Pulmonary artery endothelial cell (primary cell): Measurements from ENCODE around the gene C19orf38. TPM values are rescaled to one million over a fixed set of nuclear protein-coding genes. Genes with fewer than 3 reads are reported as not detected.
A peak's percentile ranks its signal among the peaks of the same experiment; 100 is the strongest.
"Not testable (repeated sequence)": the region's sequence is repeated elsewhere in the genome, so short reads cannot be mapped to it uniquely, and the experiment has no call there.

Experiments used
- DNase-seq: peaks from one replicate; pipeline ENCODE4 v3.0.0-alpha.2; 2011; ENCODE audit warnings: low read depth, low spot score
- total RNA-seq: library from RNA; depleted of rRNA; stranded (reverse); fragments of >200 nt; gene quantifications from 2 replicates; pipeline ENCODE4 v1.2.3, GENCODE V29; 2014

C19orf38 gene
- total RNA-seq, 1 donor from 2014 or later = not detected

DNA sequence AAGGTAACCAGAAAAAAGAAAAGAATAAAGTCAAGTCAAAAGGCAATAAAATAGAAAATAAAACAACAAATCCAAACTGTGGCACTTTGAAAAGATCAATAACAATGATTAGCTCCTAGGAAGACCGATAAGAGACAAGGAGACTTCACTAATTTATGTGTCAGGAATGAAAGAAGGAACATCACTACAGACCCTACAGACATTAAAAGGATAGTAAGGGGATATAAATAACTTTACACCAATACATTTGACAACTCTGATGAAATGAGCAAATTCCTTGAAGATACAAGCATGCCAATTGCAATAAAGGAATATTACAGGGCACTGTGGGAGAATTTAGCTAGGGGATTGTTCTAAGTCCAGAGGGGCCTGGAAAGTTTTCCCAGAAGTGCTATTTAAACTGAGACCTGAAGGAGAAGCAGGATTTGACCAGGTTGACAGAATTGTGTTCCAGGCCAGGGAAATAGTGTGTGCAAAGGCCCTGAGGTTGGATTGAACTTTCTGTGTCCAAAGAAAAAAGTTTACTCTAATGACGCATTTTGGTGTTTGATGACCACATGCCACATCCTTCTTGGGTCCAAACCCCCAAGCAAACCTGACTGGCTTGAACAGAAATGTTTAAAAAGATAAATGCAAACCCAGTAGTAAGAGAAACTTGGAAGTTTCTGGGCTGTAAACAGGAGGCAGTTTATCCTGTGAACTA lies 1.6 kb upstream of the C19orf38 start:
- no peak for DNase-seq

DNA sequence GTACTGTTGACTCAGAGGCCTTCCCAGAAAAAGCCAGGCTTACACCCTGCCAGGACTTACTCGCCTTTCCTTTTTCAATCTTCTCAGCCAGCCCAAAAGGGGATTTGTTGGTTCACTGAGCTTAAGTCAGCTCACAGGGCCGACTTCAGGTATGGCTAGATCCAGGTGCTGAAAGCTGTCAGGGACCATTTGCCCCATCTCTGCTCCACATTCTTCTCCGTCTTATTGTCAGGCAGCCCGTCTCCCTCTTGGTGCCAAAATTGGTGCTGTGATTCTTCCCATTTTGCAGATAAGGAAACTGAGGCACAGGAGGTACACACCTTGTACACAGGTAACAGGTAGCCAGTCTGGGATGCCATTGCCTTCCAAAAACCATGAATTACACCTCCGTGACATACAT lies 2.4 kb downstream of the C19orf38 start:
- DNase-seq = no peak

DNA sequence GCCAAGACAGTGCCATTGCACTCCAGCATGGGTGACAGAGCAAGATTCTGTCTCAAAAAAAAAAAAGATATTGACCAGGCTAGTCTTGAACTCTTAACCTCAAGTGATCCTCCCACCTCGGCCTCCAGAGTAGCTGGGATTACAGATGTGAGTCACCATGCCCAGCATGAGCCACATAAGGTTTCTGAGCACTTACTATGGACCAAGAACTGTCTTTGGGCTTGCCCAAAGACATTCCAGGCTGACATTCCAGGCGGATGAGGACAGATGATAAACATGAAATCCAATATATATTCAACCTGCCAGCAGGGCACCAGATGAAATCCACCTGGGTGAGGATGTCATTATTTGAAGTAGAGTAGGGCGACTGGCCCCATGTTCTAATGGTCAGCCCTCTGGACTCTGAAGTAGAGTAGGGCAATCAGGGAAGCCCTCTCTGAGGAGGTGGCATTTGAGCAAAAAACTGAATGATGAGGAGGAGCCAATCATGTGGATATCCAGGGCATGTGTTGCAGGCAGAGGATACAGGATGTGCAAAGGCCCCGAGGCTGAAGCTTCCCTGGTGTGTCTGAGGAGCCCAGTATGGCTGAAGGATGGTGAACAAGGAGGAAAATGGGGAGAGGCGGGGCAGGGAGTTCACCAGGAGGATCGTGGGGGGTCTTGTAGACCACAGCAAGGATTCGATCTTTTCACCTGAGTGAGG lies 4.0 kb downstream of the C19orf38 start:
- no peak for DNase-seq

DNA sequence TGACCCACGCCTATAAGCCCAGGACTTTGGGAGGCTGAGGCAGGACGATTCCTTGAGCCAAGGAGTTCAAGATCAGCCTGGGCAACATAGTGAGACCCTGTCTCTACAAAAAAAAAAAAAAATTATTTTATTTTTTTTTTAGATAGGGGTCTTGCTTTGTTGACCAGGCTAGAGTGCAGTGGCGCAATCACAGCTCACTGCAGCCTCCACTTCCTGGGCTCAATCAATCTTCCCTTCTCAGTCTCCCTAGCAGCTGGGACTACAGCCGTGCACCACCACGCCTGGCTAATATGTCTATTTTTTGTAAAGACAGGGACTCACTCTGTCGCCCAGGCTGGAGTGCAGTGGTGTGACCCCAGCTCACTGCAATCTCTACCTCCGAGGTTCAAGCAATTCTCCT lies 4.7 kb downstream of the C19orf38 start:
- no peak for DNase-seq

DNA sequence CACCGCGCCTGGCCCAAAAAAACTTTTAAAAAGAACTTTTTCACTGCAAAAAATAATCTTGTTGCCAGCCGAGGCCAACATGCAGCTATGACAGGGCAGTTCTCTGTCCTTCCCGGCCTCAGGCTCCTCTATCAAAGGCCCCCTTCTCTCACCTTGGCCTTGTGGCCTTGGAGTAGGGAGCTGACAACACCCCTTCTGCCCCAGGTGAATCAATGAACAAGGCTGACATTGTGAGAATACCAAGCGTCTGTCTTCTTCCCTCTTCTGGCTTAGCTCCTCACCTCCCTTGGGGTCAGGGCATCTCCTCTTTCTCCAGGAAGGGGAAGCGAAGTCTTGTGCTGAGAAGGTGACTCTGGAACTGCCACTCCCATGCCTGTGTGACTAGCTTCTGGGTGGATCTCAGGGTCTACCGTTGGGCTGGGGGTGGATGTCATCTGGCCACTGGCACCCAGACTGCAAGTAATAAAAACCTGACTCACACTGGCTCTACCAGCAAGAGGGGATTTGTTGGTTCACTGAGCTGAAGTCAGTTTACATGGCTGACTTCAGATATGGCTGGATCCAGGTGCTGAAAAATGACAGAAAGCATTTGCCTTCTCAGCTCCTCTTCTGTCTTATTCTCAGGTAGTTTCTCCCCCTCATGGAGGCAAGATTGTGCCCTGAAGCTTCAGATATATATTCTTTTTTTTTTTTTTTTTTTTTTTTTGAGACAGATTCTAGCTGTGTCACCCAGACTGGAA lies 6.3 kb downstream of the C19orf38 start:
- no peak for DNase-seq

DNA sequence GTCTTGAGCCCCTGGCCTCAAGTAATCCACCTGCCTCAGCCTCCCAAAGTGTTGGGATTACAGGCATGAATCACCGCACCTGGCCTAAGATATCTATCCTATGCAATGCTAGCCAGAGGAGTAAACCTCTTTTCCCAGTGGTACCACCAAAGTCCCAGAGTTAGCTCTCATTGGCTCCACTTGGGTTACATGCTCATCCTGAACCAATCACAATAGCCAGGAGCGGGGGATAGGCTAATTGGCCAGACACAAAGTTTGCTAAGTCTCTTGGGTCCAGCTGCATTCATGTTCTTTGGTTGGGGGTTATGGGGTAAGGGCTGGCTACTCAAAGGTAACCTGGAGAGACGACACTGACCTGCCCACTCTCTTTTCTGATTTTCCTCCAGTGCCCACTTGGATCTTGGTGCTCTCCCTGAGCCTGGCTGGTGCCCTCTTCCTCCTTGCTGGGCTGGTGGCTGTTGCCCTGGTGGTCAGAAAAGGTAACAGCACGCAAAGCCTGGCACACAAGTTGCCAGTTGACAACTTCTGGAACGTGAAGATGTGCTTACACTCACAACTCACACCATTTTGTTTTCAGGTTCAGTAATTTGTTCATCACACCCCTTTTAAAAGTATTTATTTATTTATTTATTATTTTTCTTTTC lies 7.8 kb downstream of the C19orf38 start:
- no peak for DNase-seq

DNA sequence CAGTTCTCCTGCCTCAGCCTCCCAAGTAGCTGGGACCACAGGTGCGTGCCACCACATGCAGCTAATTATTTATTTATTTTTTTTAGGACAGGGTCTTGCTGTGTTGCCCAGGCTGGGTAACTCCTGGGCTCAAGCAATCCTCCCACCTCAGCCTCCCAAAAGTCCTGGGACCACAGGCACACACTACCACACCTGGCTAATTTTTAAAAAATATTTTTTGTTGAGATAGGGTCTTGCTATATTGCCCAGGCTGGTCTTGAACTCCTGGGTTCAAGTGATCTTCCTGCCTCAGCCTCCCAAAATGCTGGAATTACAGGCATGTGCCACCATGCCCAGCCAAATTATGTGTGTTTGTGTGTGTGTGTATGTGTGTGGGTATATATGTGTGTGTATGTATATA lies 8.7 kb downstream of the C19orf38 start:
- DNase-seq = not testable (repeated sequence)

DNA sequence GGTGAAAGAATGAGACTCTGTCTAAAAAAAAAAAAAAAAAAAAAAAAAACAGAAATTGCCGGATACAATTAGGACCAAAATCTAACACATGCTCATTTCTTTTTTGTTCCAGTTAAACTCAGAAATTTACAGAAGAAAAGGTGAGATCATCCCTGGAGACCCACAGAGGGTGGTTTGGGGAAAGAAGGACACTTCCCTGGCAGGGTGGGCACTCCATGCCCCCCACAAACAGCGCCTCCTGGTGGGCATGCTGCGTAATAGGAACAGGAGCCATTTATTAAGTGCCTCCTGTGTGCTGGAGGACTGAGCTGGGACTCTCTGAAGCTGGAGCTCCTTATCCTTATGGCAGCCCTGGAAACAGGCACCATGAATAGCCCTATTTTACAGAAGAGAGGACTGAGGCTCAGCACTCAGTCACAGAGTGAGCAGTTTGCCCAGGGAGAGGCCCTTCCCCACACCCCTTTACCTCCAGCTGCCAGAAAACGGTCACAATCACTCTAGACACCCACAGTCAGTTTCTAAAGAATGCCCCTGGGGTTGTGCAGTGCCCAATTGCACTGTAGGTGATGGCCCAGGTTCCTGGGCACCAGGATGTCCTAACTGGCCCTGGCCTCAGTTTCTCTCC lies 10.1 kb downstream of the C19orf38 start:
- DNase-seq = no peak

DNA sequence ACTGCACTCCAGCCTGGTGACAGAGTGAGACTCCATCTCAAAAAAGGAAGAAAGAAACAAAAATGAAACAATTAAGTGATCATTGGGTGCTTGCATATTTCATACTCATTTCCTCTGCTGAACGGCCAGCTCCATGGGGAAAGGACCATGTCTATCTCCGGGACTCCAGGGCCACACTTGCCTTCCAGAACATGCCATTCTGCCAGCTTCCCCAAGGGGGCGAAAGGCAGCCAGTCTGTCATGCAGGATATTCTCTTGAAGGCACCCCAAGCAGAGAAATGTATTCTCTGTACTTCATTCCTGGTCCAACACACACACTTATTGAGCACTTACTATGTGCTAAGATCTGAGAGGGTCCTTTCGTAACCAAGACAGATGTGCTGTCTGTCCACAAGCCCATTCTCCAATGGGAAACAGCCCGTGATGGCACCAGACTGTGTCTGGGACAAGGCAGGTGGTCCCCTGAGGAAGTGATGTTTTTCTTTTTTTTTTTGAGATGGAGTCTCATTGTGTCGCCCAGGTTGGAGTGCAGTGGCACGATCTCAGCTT lies 13.0 kb downstream of the C19orf38 start:
- no peak for DNase-seq

DNA sequence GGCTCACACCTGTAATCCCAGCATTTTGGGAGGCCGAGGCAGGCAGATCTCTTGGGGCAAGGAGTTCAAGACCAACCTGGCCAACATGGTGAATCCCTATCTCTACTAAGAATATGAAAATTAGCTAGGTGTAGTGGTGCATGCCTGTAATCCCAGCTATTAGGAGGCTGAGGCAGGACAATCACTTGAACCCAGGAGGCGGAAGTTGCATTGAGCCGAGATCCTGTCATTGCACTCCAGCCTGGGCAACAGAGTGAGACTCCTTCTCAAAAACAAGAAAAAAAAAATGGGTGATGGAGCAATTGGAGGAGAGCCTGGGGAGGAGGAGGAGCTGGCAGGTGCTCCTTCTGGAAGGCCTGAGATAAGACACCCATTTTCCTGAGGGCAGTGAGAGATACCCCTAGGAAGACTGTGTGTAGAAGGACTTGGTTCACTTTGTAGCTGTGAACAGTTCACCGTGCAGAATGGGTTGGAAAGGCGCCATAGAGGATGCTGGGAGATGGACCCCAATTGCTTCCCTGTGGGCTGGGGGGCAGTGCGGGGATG lies 14.4 kb downstream of the C19orf38 start:
- DNase-seq = no peak

DNA sequence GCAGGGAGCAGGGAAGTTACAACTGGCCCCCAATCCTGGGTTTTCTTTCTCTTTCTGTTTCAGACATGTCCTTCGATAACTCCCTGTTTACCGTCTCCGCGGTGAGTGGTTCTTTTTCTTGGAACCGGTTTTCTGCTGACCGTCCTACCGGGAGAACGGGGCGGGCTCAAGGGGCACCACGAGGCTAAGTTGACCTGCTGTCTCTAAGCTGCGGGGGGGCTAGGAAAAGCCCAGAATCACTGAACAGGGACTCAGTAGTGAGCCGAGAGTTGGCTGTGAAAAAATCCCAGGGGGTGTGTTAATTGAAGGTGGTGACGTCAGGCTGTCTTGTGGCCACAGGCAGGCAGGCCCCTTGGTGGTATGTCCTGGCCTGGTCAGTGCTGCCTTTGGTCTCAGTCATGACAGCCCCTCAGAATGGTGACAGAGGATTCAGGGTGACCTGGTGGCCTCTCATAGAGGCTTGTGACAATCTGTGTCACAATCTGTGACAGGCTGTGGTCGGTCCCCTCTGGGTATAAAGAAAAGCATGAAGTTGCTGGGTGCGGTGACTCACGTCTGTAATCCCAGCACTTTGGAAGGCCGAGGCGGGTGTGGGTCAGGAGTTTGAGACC lies 15.0 kb downstream of the C19orf38 start:
- DNase-seq = no peak

DNA sequence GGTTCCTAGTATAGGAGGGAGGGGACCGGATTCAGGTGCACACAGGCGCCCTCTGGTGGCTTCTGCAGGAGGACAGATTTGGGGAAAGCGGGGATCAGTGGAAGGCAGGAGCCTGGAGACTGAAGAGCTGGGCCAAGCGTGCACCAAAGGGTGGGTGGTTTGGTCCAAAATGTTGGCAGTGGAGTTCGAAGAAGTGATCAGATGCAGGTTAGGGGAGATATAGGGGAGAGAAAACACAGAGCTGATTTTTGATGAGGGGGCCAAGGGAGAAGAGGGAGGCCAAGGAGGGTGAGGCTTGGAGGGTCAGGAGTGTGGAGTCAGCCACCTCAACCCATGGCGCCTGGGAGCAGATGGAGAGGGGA lies 16.3 kb downstream of the C19orf38 start:
- no peak for DNase-seq

DNA sequence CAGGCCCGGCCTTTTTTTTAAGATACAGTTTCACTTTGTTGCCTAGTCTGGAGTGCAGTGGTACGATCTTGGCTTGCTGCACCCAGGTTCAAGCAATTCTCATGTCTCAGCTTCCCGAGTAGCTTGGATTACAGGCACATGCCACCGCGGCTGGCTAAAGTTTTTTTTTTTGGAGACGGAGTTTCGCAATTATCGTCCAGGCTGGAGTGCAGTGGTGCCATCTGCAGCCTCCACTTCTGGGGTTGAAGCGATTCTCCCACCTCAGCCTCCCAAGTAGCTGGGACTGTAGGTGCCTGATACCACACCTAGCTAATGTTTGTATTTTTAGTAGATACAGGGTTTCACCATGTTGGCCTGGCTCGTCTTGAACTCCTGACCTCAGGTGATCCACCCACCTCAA lies 18.3 kb downstream of the C19orf38 start:
- no peak for DNase-seq

DNA sequence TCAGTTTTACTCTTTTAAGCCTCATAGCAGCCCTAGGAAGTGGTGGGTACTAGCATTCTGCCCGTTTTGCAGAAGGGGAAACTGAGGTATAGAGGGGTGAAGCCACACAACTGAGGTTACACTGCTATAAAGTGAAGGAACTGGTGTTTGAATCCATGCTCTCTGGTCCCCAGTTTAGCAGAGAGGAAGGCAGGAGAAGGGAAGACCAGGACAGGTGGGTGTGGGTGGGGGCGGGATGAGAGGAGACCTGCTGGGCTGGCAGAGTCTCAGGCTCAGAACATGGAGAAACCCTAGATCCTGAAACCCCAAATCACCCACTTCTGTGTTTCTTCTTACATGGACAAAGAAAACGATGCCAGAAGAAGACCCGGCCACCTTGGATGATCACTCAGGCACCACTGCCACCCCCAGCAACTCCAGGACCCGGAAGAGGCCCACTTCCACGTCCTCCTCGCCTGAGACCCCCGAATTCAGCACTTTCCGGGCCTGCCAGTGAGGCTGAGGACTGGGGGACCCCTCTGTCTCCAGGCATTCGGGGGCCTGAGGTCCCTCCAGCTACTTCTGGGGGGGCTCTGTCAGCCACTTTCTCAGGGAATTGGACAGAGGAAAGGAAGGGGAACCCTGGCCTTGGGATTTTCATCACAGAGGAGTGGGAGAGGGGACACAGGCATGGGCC lies 20.8 kb downstream of the C19orf38 start:
- DNase-seq = no peak

DNA sequence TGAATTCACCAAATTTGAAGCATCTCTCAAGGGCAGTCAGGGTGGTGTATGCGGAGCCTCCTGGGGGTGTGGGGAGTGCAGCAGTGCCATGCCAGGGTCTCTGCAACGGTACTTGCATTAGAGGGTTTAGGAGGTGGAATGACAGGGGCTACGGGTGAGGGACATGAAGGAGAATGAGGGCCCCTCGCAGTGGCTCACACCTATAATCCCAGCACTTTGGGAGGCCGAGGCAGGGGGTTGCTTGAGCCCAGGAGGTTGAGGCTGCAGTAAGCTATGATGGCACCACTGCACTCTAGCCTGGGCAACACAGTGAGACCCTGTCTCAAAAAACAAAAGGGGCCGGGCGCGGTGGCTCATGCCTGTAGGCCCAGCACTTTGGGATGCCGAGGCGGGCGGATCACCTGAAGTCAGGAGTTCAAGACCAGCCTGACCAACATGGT lies 21.7 kb downstream of the C19orf38 start:
- not testable (repeated sequence) for DNase-seq

DNA sequence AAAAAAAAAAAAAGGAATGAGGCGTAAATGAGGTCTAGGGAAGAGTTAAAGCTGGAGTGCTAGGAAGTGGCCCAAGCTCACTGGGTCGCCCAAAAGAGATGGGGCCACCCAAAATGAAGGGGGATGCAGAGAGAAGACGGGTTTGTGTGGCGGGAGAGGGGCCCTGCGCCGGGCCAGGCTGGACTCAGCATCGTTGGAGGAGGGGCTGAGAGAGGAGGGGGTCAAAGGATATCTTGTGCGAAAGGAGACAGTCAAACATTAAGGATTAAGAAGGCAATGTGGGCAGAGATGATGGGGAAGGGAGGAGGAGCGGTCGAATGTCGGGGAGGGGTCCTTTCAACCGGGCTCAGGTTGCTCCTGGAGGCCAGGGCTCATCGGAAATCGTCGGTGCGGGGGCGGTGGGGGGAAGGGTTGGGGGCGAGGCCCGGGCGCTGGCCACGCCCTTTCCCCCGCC lies 22.3 kb downstream of the C19orf38 start:
- no peak for DNase-seq

DNA sequence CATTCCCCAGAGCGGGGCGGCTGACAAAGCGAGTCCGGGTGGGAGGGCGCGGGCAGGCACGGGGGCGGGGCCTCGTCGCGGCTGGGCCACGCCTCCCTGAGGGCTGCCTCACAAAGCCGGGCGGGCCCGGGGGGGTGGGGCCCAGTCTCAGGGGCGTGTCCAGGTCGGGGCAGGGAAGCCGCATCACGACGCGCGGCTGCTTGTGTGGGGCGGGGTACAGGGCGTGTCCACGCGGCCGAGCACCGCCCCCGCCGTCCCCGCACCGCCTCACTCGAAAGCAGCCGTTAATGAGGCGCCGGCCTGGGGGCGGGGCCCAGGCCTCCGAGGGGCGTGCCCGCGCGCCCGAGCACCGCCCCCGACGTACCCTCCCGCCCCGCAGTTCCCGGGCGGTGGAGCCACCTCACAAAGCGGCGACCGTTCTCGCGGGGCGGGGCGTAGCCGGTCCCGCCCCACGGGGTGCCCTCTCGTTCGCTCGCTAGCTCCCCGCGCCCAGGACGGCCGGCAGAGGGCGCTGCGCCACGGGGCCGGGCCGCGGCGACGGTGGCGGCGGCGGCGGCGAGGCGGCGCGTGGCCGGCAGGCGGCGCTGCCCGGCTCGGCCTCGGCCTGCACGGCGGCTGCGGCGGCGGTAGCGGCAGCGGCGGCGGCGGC lies 22.9 kb downstream of the C19orf38 start, which contains the start of gene CARM1:
TSS of gene CARM1 (plus strand) at position 599 of the 649 bp plus-strand sequence. CDS start 150 bp downstream, outside the sequence.
- DNase-seq = peak; percentile 92

DNA sequence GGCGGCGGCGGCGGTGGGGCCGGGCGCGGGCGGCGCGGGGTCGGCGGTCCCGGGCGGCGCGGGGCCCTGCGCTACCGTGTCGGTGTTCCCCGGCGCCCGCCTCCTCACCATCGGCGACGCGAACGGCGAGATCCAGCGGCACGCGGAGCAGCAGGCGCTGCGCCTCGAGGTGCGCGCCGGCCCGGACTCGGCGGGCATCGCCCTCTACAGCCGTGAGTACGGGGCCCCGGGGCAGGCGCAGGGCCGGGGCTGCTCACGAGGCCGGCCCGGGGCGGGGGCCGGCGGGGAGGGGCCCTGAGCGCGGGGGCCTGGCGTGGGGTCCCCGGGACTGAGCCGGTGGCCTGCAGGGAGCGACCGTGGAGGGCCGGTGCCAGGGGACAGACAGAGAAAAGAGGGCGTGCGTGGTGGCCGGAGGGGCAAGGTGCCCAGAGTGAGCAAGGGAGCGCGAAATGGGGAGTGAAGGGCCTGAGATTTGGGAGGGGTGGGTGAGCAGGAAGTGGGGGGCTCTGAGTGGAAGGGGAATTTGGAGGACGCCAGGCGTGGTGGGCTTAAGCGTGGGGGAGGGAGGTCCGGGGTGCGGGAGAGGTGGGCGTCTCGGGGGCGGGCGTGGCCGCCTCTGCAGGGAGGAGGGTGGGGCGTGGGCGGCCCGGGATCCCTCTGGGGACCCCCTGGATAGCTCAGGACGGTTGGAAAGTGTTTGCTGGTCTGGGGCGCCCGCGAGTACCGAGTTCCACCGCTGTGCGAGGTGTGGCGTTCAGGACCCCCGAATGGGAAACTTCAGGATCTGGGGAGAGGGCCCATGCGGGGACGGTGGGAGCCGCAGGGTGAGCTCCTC lies 23.7 kb downstream of the C19orf38 start:
- no peak for DNase-seq
